Small intestine (tissue), 7 donors: ENCODE results near the gene NUMBL. TPM values are rescaled to one million over a fixed set of nuclear protein-coding genes. Genes with fewer than 3 reads are reported as not detected.

ENCODE experiments used
- DNase-seq, 2 donors: peaks; one replicate each; pipeline versions ENCODE4 v3.0.0 to v3.0.0-alpha.2; 2013
- FAIRE-seq: peaks from 2 replicates; lab custom pipeline; 2012; peaks lifted over from hg19 to GRCh38; lab: Jason Lieb, UNC
- H3K27ac ChIP-seq, 3 donors: one replicate each; pipeline ENCODE4 v1.5.1; 2013; ENCODE audit warnings: low read length in 2 of 3, mild to moderate bottlenecking in 2 of 3, control low read depth in 1 of 3, inconsistent platforms in 1 of 3, low read depth in 1 of 3, moderate library complexity in 1 of 3
- H3K27me3 ChIP-seq, 3 donors: one replicate each; pipeline ENCODE4 v1.6.1; 2013; ENCODE audit warnings: low read length in 3 of 3, inconsistent platforms in 1 of 3; ENCODE audit not compliant: control insufficient read depth in 3 of 3, insufficient read depth in 3 of 3
- H3K36me3 ChIP-seq, 3 donors: one replicate each; pipeline ENCODE4 v1.6.1; 2013; ENCODE audit warnings: low read length in 3 of 3, inconsistent platforms in 1 of 3, low read depth in 1 of 3, mild to moderate bottlenecking in 1 of 3, moderate library complexity in 1 of 3; ENCODE audit not compliant: control insufficient read depth in 3 of 3, insufficient read depth in 2 of 3
- H3K4me1 ChIP-seq, 3 donors: one replicate each; pipeline ENCODE4 v1.6.1; 2013; ENCODE audit warnings: low read length in 2 of 3, inconsistent platforms in 1 of 3, low read depth in 1 of 3, mild to moderate bottlenecking in 1 of 3, moderate library complexity in 1 of 3; ENCODE audit not compliant: control insufficient read depth in 3 of 3, insufficient read depth in 2 of 3
- H3K4me3 ChIP-seq, 3 donors: one replicate each; pipeline ENCODE4 v1.5.1; 2013; ENCODE audit warnings: low read length in 3 of 3, control low read depth in 1 of 3, inconsistent platforms in 1 of 3, low read depth in 1 of 3, mild to moderate bottlenecking in 1 of 3, moderate library complexity in 1 of 3
- H3K9me3 ChIP-seq, 2 donors: one replicate each; pipeline ENCODE4 v1.6.1; 2013; ENCODE audit warnings: low read depth in 1 of 2, low read length in 1 of 2; ENCODE audit not compliant: control insufficient read depth in 2 of 2, insufficient read depth in 1 of 2
- WGBS, 3 donors: extraction: QIAGEN DNeasy Blood & Tissue Kit; methylation state at CpG; one replicate each; pipeline ENCODE4 v1.1.7; 2013; 5-methylcytosine and 5-hydroxymethylcytosine counted together
- polyA plus RNA-seq, 4 donors: library from polyadenylated mRNA; stranded (reverse) in 3 of 4; unstranded in 1 of 4; fragments of 200-250 nt in 3 of 4; fragments of 120-200 nt in 1 of 4; gene quantifications; one replicate each; pipeline versions ENCODE4 v1.2.1 to v1.2.3, GENCODE V29; 2013
- donor health status: healthy with polysubstance abuse.
- donor health status: control.
- donor health status: control.
- donor health status: Bipolar disorder and iron deficiency.
- donor health status: healthy.

The NUMBL gene
- polyA plus RNA-seq, 4 donors = 6.2 to 15.6 (median 9.9) TPM

DNA sequence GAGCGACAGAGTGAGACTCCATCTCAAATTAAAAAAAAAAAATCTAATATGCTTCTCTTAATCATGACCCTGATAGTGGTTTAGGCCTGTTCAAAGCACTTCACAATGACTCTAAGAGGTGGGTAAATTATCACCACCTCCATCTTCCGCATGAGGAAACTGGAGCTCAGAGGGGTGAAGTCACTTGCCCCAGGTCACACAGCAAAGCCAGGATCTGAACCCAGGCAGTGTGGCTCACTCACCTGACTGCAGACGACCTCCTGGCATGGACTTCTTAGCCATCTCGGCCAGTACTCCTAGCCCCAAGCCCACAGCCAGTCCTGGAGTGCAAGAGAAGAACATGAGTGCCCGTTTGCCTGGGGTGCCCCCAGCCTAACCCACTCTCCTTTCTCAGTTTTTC is 19.4 kb upstream of the NUMBL start:
- H3K9me3 ChIP-seq = no peaks in the 10 kb centered on the region
- FAIRE-seq (no peak), DNase-seq (no peak)
- H3K36me3 ChIP-seq = peaks cover 6 to 66% (median 16%) of the 10 kb centered on the region in 3 donors
- WGBS, 3 donors = 92 to 96% (median 93%) methylated on average over 5 of the region's 5 CpGs
- peaks cover 0 to 6% (median 2%) of the 10 kb centered on the region in 3 donors for H3K4me1 ChIP-seq
- H3K27me3 ChIP-seq = no peaks in the 10 kb centered on the region
- no peak overlapping the region for H3K4me3 ChIP-seq
- no peak overlapping the region for H3K27ac ChIP-seq

DNA sequence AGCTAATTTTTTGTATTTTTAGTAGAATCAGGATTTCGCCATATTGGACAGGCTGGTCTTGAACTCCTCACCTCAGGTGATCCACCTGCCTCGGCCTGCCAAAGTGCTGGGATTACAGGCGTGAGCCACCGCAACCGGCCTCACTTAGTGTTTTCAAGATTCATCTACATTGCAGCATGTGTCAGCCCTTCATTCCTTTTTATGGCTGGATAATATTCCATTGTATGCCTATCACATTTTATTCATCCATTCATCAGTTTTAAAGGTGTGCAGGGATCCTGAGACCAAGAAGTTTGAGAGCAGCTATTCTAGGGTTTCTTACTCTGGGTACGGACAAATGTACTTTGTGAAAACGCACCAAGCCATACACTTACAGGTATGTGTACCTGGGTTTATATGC is 17.2 kb upstream of the NUMBL start:
- FAIRE-seq = no peak
- no peaks in the 10 kb centered on the region for H3K27me3 ChIP-seq
- H3K4me1 ChIP-seq = no peaks in the 10 kb centered on the region
- no peak overlapping the region for H3K4me3 ChIP-seq
- WGBS, 3 donors = 96 to 97% (median 97%) methylated on average over 7 of the region's 7 CpGs
- H3K9me3 ChIP-seq = no peaks in the 10 kb centered on the region
- no peak for DNase-seq
- H3K36me3 ChIP-seq = peaks cover 10 to 81% (median 20%) of the 10 kb centered on the region in 3 donors
- no peak overlapping the region for H3K27ac ChIP-seq

DNA sequence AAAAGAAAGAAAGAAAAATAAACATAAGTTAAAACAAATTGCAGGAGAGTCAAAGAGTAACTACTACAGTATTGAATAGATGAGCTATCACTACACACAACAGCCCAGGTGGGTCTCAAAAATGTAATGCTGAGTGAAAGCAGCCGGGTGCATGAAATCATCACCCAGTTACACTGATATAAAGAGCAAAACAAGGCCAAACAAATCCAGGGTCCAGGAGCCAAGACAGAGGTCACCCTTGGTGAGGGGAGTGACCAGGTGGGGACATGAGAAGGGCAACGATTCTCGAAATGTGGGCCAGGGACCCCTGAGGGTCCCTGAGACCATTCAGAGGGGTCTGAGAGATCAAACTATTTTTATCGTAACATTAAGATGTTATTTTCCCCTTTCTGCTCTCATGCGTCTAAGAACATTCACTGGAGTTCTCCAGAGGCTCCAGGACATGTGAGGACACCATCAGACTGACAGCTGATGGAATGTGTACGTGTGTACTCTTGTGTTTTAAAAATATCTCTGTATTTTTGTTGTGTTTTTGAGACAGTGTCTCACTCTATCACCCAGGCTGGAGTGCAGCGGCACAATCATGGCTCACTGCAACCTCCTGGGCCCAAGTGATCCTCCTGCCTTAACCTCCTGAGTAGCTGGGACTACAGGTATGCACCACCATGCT is 15.6 kb upstream of the NUMBL start:
- no peak for DNase-seq
- H3K4me1 ChIP-seq = no peaks in the 10 kb centered on the region
- H3K4me3 ChIP-seq = no peak overlapping the region
- no peaks in the 10 kb centered on the region for H3K9me3 ChIP-seq
- no peak for FAIRE-seq
- 90 to 96% (median 92%) methylated on average over 7 of the region's 7 CpGs for whole genome bisulfite sequencing, 3 donors
- no peaks in the 10 kb centered on the region for H3K27me3 ChIP-seq
- H3K27ac ChIP-seq = no peak overlapping the region
- H3K36me3 ChIP-seq = peaks cover 15 to 85% (median 28%) of the 10 kb centered on the region in 3 donors

DNA sequence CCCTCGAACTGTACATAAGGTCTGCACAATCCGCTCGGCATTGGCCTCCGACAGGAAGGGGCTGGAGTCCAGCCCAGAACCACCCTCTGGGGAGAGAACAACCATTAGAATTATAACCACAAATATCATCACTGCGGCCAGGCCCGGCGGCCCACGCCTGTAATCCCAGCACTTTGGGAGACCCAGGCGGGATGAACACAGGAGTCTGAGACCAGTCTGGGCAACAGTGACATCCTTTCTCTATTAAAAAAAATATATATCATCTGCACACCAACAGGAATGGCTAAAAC is 14.9 kb upstream of the NUMBL start:
- no peaks in the 10 kb centered on the region for H3K9me3 ChIP-seq
- H3K27ac ChIP-seq = no peak overlapping the region
- no peaks in the 10 kb centered on the region for H3K4me1 ChIP-seq
- 91 to 97% (median 94%) methylated on average over 9 of the region's 9 CpGs for WGBS, 3 donors
- peaks cover 15 to 85% (median 28%) of the 10 kb centered on the region in 3 donors for H3K36me3 ChIP-seq
- no peak for FAIRE-seq
- no peaks in the 10 kb centered on the region for H3K27me3 ChIP-seq
- no peak for DNase-seq
- H3K4me3 ChIP-seq = no peak overlapping the region

DNA sequence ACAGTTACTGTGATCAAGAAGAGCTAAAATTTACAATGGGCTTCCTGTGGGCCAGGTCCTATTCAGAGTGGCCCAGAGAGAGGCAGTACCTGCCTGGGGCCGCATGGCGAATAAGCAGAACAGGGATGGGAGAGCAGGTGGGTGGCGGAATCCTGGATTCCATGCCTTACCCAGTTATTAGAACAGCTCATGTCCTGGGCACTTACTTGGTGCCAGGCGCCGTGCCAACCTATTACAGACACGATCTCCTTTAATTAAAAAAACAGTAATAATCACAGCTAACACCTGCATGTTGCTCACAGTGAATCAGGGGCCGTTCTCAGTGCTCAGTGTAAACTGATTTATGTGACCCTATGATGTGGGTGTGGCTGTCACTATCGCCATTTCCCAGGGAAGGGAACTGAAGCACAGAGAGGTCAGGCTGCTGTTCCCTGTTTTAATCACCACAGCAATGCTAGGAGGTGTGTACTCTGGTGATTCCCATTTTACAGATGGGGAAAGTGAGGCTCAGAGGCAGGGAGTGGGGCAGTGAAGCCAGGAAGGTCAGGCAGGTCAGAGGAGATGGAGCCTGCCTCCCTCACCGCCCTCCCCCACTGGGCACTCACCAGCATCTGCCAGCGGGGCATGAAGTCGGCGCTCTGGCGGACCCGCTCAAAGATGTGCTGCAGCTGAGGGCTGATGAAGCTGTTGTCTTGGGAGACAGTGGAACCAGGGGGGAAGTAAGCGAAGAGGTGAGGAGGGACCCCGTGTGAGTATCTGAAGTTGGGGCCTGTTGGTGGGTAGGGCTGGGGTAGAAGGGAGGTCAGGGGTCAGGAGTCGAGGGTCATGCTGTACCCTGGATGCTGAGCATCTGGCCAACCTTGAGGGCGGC is 14.3 kb upstream of the NUMBL start:
- Histone ChIP-seq H3K4me1 (no peaks in the 10 kb centered on the region), H3K36me3 (peaks cover 15 to 87% (median 28%) of the 10 kb centered on the region in 3 donors), H3K4me3 (no peak overlapping the region), H3K27me3 (no peaks in the 10 kb centered on the region), H3K27ac (no peak overlapping the region), H3K9me3 (no peaks in the 10 kb centered on the region)
- FAIRE-seq (no peak), DNase-seq (no peak)
- 88 to 89% (median 89%) methylated on average over 18 of the region's 18 CpGs for WGBS, 3 donors

DNA sequence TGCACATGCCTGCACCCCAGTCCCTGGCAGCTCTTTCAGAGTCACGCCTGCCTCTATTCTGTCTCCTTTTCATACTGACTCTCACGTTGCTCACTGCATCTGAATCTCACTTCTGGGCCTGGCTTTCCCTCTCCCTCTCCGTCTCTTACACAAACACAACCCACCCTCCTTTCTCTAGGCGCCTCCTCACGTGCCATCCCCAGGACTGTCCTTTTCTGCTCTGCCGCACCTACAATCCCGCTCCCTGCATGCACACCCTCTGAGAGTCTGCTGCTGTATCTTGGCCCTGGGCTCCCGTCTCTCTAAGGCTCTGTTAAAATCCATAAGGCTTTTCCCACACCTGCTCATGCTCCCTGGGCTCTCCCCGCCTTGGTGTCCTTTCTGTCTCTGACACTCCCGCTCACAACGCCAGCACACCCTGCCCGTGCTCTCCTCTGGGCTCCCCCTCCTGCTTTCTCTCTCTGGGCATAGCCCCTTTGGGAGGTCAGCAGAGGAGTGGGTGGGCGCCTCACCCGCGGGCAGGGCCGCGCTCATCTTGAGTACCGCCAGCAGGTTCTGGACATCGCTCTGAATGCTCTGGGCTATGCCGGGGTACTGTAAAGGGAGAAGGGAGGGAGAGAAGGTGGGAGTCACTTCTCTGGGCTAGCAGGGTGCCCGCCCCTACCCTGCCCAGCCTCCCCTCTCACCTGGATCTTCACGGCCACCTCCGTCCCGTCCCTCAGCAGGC is 12.7 kb upstream of the NUMBL start:
- Histone ChIP-seq H3K9me3 (no peaks in the 10 kb centered on the region), H3K36me3 (peaks cover 17 to 89% (median 26%) of the 10 kb centered on the region in 3 donors), H3K27ac (no peak overlapping the region), H3K4me3 (no peak overlapping the region), H3K4me1 (no peaks in the 10 kb centered on the region), H3K27me3 (no peaks in the 10 kb centered on the region)
- DNase-seq = no peak
- no peak for FAIRE-seq
- WGBS, 3 donors = 94 to 96% (median 95%) methylated on average over 21 to 24 of the region's 24 CpGs

DNA sequence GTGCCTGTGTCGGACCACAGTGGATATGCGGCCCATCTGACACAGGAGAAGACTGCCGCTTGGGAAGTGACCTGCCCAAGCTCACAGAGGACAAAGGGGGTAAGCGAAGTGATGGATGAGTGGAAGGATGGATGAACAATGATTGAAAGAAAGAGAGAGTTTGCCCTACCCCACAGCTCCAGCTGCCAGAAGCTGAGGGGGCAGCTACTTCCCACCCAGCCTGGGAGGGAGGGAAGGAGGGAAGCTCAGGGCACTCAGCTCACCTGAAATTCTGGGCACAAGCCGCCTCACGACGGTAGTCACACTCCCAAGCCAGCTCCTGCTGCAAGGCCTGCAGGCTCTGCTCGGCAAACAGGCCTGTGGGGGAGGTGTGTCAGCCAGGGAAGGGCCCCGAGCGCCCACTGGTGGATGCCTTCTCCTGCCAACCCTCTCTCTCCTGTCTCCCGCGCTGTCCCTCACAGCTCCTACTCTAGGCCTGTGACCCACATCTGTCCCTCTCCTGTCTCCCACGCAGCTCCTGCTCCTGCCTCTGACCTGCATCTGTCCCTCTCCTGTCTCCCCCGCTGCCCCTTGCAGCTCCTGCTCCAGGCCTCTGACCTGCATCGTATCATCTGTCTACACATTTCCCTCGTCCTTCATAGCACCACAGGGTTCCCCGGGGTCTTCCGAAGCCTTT is 12.0 kb upstream of the NUMBL start:
- Histone ChIP-seq H3K4me3 (no peak overlapping the region), H3K27me3 (no peaks in the 10 kb centered on the region), H3K4me1 (no peaks in the 10 kb centered on the region), H3K9me3 (no peaks in the 10 kb centered on the region), H3K27ac (no peak overlapping the region), H3K36me3 (peaks cover 16 to 87% (median 24%) of the 10 kb centered on the region in 3 donors)
- FAIRE-seq = no peak
- WGBS, 3 donors = 72 to 84% (median 84%) methylated on average over 15 to 18 of the region's 18 CpGs
- DNase-seq = peak in 1 of 2 donors; percentile 68

DNA sequence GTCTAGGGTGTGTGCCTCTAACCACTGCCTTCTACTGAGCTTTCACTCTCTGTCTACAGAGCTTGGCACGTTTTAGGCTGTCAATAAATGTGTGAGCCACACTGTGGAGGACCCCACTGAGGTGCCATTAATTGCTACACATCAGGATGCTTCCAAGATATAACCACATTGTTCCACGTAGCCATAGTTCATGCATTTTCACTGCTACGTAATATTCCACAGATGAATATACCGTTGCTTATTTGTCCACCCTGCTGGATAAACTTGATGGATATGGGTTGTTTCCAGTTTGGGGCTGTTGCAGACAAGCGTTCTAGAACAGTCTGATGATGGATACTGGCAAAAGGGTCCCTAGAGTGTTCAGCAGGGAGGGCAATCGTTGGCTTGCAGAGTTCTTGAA is 11.3 kb upstream of the NUMBL start:
- H3K9me3 ChIP-seq = no peaks in the 10 kb centered on the region
- H3K36me3 ChIP-seq = peaks cover 16 to 86% (median 24%) of the 10 kb centered on the region in 3 donors
- H3K4me3 ChIP-seq = no peak overlapping the region
- DNase-seq = no peak
- H3K27ac ChIP-seq = no peak overlapping the region
- H3K4me1 ChIP-seq = no peaks in the 10 kb centered on the region
- no peak for FAIRE-seq
- H3K27me3 ChIP-seq = no peaks in the 10 kb centered on the region
- 89 to 98% (median 93%) methylated on average over 6 of the region's 6 CpGs for WGBS, 3 donors
